ENCODE data around the gene TGFBR3.

GRCh38 chr1:91633438-91633837, 252.5 kb downstream of the TGFBR3 start:
- TF ChIP-seq CTCF (conservative IDR thresholded peaks at IDR 0.05; ENCODE audit: low read depth, low read length), result no peak
- TF ChIP-seq EZH2 (IDR thresholded peaks at IDR 0.05; ENCODE audit: borderline replicate concordance, low read depth, low read length, poor library complexity, severe bottlenecking), result no peak

Measured in A673 (cell line).